ENCODE results near the gene OSM.

OSM gene

DNA sequence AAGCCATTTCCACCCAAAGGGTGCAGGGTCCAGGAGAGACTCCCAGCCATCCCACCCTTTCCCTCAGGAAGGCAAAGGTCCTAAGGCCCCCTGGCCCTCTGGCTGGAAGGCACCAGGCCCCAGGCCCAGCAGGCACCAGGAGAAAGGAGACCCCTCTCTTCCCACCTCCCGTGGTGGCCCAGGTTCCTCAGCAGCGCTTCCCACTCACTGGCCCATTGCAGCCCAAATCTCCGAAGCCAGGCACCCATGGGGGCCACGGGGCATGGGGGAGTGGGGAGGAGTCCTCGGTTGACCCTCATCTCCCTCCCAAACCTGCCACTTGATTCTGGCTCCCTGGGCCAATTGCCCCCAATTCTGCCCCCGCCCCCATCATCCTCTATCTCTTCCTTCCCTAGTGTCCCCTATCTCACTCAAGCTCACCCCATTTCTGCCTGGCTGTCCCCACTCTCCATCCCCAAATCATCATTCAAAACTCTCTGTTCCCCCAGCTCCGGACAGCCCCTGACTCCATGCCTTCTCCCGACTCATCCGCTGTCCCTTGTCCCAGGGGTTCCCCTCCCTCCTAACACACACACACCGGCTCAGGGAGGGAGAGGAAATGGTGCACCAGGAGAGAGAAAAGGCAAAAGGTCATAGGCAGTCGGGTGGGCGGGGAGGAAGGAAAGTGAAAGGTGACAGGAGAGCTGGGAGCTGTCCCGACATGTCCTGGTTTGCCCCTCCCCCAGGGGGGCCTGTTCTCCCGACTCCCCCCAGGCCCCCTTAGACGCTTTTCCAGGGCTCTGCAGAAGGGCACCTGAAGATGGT lies 21.3 kb downstream of the OSM start:
- DNase-seq (ENCODE audit: low spot score), result no peak
- Mint-ChIP-seq H3K27me3 (ENCODE audit: low read depth) (no peaks in the 10 kb centered on the region), H3K4me3 (peak overlapping the region; percentile 98), H3K27ac (peak overlapping the region; percentile 95), H3K9me3 (no peaks in the 10 kb centered on the region), H3K36me3 (ENCODE audit: low read depth) (peaks cover 55% of the 10 kb centered on the region), H3K4me1 (ENCODE audit: low read depth) (peaks cover 59% of the 10 kb centered on the region)

DNA sequence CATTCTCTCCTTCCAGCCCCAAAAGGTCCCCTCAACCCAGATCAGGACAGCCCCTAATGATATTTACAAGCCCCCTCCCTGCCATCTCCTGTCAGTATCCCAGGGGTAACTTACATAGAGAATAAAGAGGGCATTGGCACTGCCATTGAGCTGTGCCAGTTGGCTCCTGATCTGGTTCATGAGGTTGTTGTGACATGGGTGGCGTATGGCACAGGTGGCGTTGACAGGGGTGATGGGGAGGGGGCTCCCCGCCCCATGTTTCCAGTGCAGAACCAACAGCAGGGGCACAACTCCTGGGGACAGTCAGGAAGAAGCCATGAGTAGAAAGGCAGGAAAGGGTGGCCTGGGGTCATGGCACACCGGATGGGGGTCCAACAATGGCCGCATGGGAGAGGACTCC lies 22.0 kb downstream of the OSM start:
- Mint-ChIP-seq H3K36me3 (ENCODE audit: low read depth) (peaks cover 58% of the 10 kb centered on the region), H3K27ac (peak overlapping the region; percentile 95), H3K4me3 (peak overlapping the region; percentile 98), H3K27me3 (ENCODE audit: low read depth) (no peaks in the 10 kb centered on the region), H3K4me1 (ENCODE audit: low read depth) (peaks cover 52% of the 10 kb centered on the region), H3K9me3 (no peaks in the 10 kb centered on the region)
- no peak for DNase-seq (ENCODE audit: low spot score)

DNA sequence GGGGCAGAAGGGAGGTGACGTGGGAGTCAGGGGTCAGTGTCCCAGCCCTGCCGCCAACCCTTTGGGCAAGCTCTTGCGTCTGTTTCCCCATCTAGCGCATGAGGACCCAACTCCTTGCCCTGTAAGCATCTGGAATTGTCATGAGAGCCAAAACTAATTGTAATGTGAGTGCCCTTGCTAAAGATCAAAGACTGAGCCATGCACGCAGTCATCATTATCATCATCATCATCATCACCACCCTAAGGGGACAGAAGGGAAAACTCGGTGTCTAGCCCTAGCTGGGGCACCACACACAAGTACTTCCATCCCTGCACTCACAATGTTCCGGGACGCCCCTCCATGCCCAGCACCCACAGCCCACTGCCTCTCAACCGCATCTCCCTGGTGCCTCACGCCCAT lies 22.6 kb downstream of the OSM start:
- no peaks in the 10 kb centered on the region for H3K9me3 Mint-ChIP-seq
- peak overlapping the region; percentile 95 for H3K27ac Mint-ChIP-seq
- H3K4me1 Mint-ChIP-seq (ENCODE audit: low read depth), result peaks cover 54% of the 10 kb centered on the region
- no peaks in the 10 kb centered on the region for H3K27me3 Mint-ChIP-seq (ENCODE audit: low read depth)
- H3K36me3 Mint-ChIP-seq (ENCODE audit: low read depth), result peaks cover 63% of the 10 kb centered on the region
- peak overlapping the region; percentile 98 for H3K4me3 Mint-ChIP-seq
- DNase-seq (ENCODE audit: low spot score), result no peak

DNA sequence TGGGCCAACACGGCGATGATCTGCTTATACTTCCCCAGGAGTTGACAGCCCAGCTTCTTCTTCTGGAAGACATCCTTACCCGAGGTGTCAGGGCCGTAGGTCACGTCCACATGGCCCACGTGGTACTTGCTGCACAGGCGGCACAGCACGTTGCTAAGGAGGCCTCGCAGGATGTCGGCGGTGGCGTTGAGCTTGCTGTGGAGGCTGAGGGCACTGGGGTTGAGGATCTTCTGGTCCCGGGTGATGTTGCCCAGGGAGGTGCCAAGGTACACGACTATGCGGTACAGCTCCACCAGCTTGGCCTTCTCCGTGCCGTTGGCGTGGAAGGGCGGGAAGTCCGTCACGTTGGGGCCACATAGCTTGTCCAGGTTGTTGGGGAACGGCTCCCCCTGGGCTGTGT lies 23.0 kb downstream of the OSM start:
- Mint-ChIP-seq H3K4me3 (peak overlapping the region; percentile 98), H3K4me1 (ENCODE audit: low read depth) (peaks cover 56% of the 10 kb centered on the region), H3K27me3 (ENCODE audit: low read depth) (no peaks in the 10 kb centered on the region), H3K27ac (peak overlapping the region; percentile 95), H3K36me3 (ENCODE audit: low read depth) (peaks cover 66% of the 10 kb centered on the region), H3K9me3 (no peaks in the 10 kb centered on the region)
- no peak for DNase-seq (ENCODE audit: low spot score)

DNA sequence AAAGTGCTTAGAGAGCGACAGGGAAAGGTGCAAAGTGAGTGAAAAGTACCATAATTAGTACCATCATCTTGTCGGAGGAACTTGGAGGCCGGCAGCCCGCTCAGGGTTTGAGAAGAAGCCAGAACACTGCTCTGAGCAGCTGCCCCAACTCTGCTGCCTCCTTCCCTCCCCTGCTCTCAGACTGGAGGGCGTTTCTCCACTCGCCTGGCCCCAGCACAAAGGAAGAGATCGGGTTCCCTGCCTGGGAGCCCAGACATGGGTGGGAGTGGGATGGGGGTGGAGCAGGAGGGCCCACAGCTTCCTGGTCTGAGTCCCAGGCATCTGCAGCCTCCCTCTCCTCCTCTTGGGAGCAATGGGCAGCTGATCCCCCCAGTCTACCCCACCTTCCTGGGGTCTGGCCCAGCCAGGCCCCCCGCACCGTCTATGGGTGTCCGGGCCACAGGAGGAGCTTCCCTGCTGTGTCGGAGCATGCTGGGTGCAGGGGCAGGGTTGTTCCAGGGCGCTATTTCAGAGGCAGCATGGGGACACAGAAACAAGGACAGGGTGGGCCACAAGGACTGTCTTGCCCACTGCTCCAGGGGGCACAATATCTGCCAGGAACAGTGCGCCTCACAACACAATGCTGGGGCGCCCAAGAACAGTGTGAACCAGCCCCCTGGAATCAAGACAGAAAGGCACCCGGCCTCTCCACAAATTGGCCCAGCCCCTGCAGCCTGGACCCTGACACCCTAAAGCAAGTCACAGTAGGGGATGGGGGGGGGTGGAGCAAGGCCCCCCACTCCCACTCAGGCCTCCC lies 24.9 kb downstream of the OSM start:
- Mint-ChIP-seq H3K9me3 (no peaks in the 10 kb centered on the region), H3K36me3 (ENCODE audit: low read depth) (peaks cover 66% of the 10 kb centered on the region), H3K27me3 (ENCODE audit: low read depth) (no peaks in the 10 kb centered on the region), H3K27ac (peak overlapping the region; percentile 95), H3K4me1 (ENCODE audit: low read depth) (peaks cover 51% of the 10 kb centered on the region), H3K4me3 (peak overlapping the region; percentile 98)
- no peak for DNase-seq (ENCODE audit: low spot score)

DNA sequence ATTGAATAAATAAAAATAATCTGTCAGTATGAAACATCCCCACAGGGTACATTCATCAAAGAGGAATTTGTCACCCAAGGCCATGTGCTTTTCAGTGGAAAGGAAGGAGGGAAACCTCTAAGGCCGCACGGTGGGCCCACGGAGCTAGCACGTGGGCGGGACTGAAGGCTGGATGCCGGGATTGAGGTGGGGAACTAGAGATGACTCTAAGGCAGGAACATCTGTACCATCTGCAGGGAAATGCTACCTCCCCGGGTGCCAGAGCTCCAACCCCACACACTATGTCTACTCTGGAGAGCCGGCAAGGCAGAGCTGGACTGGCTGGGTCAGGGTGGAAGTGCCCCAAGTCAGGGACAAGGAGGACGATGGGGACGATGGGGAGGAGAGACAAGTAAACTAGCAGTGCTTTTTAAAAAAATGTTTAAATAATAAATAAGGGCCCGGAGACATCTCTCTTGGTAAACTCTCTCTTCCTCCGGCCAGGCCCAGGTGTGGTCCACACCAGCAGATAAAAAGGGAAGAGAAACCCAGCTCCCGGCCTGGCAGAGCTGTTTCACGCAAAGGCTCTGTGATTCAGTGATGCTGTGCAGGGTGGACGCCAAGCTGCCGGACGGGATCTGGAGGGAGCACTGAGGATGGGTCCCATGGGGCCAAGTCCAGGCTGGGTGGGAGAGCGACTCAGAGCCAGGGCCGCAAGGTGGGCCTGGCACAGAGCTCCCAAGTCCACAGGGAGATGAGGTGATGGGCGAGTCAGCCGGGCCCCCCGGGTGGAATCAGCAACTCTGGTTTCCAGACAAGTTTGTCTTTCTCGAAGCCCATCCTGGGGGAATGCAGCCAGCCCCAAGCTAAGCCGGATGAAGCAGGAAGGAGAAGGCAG lies 25.9 kb downstream of the OSM start:
- H3K27ac Mint-ChIP-seq, result peak overlapping the region; percentile 85
- peaks cover 54% of the 10 kb centered on the region for H3K4me1 Mint-ChIP-seq (ENCODE audit: low read depth)
- peaks cover 62% of the 10 kb centered on the region for H3K36me3 Mint-ChIP-seq (ENCODE audit: low read depth)
- DNase-seq (ENCODE audit: low spot score), result no peak
- no peaks in the 10 kb centered on the region for H3K9me3 Mint-ChIP-seq
- H3K27me3 Mint-ChIP-seq (ENCODE audit: low read depth), result no peaks in the 10 kb centered on the region
- H3K4me3 Mint-ChIP-seq, result peak overlapping the region; percentile 98

DNA sequence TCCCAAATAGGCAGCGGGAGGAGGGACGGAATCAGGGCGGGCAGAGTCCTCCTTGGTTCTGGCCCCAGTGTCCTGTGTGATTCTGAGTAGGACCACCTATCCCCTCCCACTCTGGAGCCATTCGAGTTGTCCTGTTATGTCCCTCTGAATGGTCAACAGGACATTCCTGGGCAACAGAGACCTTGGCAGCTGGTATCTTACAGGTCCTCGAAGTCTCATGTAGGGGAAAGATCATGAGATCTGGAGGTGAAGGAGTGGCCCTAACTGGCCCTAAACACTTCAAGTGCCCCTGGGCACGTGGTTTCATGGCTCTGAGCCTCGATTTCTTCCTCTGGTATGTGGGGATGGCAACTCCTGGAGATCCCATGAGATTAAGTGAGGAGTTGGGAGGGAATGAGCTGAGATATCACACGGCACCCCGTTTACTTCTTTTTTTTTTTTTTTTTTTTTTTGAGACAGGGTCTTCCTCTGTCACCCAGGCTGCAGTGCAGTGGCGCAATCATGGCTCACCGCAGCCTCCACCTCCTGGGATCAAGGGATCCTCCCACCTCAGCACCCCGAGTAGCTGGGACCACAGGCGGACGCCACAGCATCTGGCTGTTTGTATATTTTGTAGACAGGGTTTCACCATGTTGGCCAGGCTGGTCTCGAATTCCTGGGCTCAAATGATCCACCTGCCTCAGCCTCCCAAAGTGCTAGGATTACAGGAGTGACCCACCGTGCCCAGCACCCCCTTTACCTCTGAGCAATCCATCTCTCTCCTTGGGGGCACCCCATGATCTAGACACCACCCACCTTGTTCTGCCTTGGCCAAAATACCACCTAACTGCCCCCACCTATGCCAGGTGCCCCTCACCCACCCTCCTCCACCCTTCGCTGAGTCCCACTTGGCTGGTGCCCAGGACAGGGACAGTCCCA lies 26.9 kb downstream of the OSM start:
- Mint-ChIP-seq H3K9me3 (no peaks in the 10 kb centered on the region), H3K27me3 (ENCODE audit: low read depth) (no peaks in the 10 kb centered on the region), H3K36me3 (ENCODE audit: low read depth) (peaks cover 52% of the 10 kb centered on the region), H3K4me1 (ENCODE audit: low read depth) (peaks cover 58% of the 10 kb centered on the region), H3K27ac (peak overlapping the region; percentile 38), H3K4me3 (peak overlapping the region; percentile 19)
- no peak for DNase-seq (ENCODE audit: low spot score)

DNA sequence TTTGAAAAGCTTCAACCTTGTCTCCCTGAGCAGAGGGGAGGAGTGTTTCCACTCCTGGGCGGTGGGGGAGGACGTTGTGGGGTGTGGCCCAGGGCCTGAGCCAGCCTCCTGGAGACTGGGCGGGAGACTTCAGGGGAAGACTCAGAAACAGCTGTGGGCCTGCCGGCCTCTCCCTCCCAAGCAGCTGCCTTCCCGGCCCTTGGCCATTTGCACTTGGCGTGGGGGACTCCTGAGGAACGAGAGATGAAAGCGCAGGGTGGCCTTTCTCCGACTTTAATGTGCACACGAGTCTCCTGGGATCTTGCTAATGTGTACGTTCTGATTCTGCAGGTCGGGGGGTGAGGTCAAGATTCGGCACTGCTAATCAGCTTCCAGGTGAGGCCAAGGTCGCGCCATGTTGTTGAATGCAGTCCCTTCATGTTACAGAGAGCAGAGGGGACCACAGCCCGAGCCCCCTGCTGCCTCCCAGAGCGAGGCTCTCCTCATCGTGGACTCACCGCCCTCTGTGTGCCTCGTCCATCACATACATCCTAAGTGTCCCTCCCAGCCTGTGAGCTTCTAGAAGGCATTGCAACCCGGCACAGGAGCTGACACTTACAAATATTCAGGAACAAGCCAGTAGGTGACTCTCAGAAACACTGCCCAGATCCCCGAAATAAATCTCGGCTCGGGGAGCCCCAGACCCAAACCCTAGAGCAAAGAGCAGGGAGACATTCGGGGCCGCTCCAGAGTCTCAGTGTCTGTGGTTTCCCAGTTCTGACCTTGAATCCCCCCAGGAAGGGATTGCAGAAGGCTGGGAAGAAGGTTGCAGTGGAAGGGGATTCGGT lies 27.8 kb downstream of the OSM start:
- Mint-ChIP-seq H3K27me3 (ENCODE audit: low read depth) (no peaks in the 10 kb centered on the region), H3K4me1 (ENCODE audit: low read depth) (peaks cover 52% of the 10 kb centered on the region), H3K27ac (peak overlapping the region; percentile 70), H3K4me3 (no peak overlapping the region), H3K9me3 (no peaks in the 10 kb centered on the region), H3K36me3 (ENCODE audit: low read depth) (peaks cover 44% of the 10 kb centered on the region)
- DNase-seq (ENCODE audit: low spot score), result no peak

DNA sequence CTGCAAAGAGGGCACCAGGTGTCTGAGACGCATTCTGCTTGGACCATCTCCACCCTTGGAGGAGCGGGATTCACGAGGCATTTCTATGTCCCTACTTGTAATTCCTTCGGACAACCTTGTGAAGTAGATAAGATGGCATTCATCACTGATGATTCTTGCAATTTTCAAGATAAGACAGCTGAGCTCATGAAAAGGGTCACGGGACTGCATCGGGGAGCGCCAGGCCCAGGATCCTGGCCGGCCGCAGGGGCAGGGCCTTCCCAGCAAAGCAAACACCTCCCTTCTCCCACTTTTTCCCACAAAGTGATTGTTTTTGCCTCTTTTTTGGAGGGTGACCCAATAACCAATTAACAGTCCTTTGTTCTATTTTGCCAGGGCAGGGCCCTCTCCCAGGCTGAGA lies 28.5 kb downstream of the OSM start:
- Mint-ChIP-seq H3K27ac (peak overlapping the region; percentile 70), H3K9me3 (no peaks in the 10 kb centered on the region), H3K4me3 (no peak overlapping the region), H3K27me3 (ENCODE audit: low read depth) (no peaks in the 10 kb centered on the region), H3K4me1 (ENCODE audit: low read depth) (peaks cover 48% of the 10 kb centered on the region), H3K36me3 (ENCODE audit: low read depth) (peaks cover 36% of the 10 kb centered on the region)
- DNase-seq (ENCODE audit: low spot score), result no peak

DNA sequence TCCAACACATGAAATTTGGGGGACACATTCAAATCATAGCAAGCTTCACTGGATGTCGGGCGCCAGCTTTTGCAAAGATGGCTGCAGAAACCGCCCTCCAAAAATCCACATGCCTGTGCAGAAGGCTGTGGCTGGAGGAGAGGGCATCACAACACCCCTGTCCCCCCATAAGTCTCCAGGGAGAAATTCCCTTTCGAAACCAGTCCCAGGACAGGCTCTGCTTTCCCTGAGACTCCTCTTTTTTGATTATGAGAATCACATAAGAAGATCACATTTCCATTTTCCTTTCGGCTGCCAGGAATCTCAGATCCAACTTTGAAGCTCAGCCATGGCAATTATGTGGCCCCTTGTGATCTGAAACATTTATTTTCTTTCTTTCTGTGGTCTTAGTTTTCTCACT lies 29.8 kb downstream of the OSM start:
- Mint-ChIP-seq H3K27ac (peak overlapping the region; percentile 4), H3K4me3 (no peak overlapping the region), H3K9me3 (no peaks in the 10 kb centered on the region), H3K4me1 (ENCODE audit: low read depth) (peaks cover 41% of the 10 kb centered on the region), H3K36me3 (ENCODE audit: low read depth) (peaks cover 24% of the 10 kb centered on the region), H3K27me3 (ENCODE audit: low read depth) (no peaks in the 10 kb centered on the region)
- no peak for DNase-seq (ENCODE audit: low spot score)

DNA sequence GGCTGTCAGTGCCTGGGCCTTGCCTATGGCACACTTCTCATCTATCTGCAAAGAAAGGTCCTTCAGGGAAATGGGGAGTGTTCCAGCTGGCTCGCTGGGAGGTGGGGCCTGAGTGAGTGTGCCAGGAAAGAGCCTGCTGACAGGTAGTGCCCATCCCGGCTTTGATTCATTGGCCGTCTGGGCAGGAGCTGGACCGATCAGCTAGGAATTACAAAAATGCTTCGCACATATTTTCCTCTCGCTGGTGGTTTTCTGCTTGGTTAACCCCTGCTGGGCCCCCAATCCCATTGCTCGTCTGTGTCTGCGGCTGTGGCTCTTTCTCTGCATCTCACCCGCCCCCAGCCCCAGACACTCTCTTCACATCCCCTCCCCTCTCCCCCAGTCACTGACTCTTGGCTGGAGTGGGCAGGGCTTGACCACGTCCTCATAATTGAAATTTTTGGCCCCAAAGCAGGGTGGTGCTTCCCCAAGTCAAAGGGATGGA lies 30.9 kb downstream of the OSM start:
- H3K4me3 Mint-ChIP-seq, result no peak overlapping the region
- H3K36me3 Mint-ChIP-seq (ENCODE audit: low read depth), result peaks cover 14% of the 10 kb centered on the region
- no peaks in the 10 kb centered on the region for H3K27me3 Mint-ChIP-seq (ENCODE audit: low read depth)
- no peaks in the 10 kb centered on the region for H3K9me3 Mint-ChIP-seq
- no peak for DNase-seq (ENCODE audit: low spot score)
- peak overlapping the region; percentile 27 for H3K27ac Mint-ChIP-seq
- peaks cover 37% of the 10 kb centered on the region for H3K4me1 Mint-ChIP-seq (ENCODE audit: low read depth)

DNA sequence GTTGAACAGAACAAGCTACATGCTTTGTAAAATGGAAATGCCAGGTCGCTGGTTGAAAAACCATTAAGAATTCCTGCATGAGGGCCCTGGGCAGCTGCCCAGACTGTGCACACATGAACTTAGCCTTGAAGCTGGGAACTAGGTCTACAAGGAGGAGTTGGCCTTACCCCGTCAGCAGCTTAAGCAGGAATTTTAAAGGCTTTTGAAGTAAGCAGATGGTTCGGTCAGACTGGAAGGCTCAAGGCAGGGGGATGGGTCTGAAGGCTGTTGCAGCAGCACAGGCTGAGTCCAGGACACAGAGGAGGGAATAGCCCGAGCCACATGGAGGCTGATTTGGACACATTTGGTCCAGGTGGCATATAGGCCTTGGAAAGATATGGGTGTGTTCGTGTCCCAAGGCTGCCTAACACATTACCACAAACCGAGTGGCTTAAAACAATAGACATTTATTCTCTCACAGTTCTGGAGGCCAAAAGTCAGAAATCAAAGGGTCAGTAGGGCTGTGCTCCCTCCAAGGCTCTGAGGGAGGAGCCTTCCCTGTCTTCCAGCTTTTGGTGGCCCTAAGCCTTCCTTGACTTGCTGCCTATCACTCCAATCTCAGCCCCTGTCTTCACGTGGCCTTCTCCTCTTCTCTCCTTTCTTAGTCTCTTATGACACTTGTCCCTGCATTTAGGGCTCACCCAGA lies 31.7 kb downstream of the OSM start:
- no peak for DNase-seq (ENCODE audit: low spot score)
- Mint-ChIP-seq H3K9me3 (no peaks in the 10 kb centered on the region), H3K36me3 (ENCODE audit: low read depth) (peaks cover 10% of the 10 kb centered on the region), H3K27me3 (ENCODE audit: low read depth) (no peaks in the 10 kb centered on the region), H3K4me1 (ENCODE audit: low read depth) (peaks cover 39% of the 10 kb centered on the region), H3K27ac (peak overlapping the region; percentile 27), H3K4me3 (no peak overlapping the region)

All from T-helper 2 cell treated with Interferon-gamma antibody and Interleukin-4, amounts not matched to agents 5 μg/mL and 100 μg/mL, for 36 hours (primary cell).